ENCODE data around the gene SMPD3.

DNA sequence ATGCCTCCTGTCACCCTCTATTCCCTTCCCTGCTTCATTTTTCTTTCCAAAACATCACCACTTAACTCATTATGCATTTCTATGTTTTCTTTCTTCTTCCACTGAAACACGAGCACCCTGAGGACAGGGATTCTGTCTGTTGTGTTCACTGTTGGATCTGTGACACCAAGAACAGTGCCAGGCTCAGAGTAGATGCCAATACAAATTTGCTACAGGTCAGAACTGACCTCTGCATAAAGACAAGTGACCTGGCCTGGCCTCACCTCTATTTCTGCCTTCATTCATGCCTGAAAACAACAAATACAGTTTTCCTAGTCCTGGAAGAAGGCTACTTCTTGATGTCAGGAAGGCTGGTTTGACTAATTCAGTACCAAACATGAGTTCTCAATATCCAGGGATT is 45.1 kb downstream of the SMPD3 start:
- TF ChIP-seq, protein P1, sequence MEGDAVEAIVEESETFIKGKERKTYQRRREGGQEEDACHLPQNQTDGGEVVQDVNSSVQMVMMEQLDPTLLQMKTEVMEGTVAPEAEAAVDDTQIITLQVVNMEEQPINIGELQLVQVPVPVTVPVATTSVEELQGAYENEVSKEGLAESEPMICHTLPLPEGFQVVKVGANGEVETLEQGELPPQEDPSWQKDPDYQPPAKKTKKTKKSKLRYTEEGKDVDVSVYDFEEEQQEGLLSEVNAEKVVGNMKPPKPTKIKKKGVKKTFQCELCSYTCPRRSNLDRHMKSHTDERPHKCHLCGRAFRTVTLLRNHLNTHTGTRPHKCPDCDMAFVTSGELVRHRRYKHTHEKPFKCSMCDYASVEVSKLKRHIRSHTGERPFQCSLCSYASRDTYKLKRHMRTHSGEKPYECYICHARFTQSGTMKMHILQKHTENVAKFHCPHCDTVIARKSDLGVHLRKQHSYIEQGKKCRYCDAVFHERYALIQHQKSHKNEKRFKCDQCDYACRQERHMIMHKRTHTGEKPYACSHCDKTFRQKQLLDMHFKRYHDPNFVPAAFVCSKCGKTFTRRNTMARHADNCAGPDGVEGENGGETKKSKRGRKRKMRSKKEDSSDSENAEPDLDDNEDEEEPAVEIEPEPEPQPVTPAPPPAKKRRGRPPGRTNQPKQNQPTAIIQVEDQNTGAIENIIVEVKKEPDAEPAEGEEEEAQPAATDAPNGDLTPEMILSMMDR (IDR thresholded peaks at IDR 0.05), result no peak
- TF ChIP-seq ZFX (IDR thresholded peaks at IDR 0.05; ENCODE audit: borderline replicate concordance), result no peak

Data from 22Rv1 (cell line).